HG03196 (cell line): ENCODE measurements around the gene KRTAP4-16.
"Not testable (repeated sequence)": the region's sequence is repeated elsewhere in the genome, so short reads cannot be mapped to it uniquely, and the experiment has no call there.

ENCODE experiments used
- ATAC-seq: cut with Tn5 transposase; IDR thresholded peaks from one replicate; pipeline ENCODE4 v1.9.1; 2021; ENCODE audit not compliant: unreplicated experiment

KRTAP4-16 gene

DNA sequence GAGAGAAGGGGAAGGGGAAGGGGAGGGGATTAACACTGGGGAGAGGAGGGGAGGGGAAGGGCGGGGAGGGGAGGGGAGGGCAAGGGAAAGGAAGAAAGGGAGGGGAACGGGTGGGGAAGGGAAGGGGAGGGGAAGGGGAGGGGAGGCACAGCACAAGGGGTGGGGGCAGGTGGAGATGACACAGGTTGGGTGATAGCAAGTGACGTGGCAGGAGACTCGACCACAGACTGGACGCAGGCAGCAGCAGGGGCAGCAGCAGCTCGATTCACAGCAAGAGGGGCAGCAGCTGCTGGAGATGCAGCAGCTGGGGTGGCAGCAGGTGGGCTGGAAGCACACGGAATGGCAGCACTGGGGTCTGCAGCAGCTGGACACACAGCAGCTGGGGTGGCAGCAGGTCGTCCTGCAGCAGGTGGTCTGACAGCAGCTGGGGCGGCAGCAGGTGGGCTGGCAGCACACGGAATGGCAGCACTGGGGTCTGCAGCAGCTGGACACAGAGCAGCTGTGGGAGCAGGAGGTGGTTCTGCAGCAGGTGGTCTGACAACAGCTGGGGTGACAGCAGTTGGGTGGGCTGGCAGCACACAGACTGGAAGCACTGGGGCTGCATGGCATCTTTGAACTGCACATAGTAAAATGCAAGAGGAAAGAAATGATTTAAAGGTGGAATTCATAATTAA, at the start of gene KRTAP4-16:
TSS of gene KRTAP4-16 (minus strand) at position 624 of the 674 bp plus-strand sequence. CDS start at position 624, 0 bp downstream.
- no peak for ATAC-seq

DNA sequence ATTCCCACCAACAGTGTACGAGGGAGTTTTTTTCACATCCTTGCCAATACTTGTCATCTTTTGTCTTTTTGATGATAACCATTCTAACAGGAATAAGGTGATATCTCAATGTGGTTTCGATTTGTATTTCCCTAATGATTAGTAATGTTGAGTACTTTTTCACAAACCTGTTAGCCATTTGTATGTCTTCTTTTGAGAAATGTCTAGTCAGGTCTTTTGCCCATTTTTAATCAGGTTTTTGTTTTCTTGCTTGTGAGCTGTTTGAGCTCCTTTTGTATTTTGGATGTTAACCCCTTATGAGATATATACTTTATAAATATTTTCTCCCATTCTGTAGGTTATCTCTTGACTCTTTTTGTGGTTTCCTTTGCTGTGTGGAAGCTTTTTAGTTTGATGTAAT, 49.5 kb upstream of the KRTAP4-16 start:
- no peak for ATAC-seq

DNA sequence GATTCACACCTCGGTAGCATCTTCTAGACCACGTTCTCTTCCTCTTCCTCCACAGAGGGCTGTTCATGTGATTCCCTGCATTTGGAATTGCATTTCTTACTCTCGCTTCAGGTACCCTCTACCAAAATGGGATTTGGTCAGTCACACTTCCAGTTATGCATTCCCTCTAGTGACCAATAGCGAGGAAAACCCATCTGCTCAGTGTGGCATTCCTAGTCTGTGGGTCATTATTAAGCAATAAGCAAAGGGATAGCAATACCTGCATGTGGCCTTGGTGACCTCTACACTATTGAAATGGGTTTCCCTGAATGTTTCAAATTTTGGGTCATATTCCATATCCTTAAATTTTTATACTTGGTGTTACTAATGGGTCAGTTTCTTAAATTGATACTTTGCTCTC, 48.0 kb upstream of the KRTAP4-16 start:
- ATAC-seq, result no peak

DNA sequence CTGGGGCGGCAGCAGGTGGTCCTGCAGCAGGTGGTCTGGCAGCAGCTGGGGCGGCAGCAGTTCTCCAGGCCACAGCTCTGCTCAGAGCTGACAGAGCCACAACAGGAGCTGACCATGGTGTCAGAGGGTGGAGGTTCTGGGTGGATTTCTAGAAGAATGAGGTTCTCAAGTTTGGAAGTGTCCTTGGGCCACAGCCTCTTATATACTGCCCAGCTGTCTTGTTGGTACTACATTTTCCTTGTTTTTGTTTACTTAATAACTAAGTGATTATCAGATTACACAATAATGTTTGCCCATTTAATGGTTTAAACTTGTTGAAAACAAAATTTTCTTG, 47.6 kb upstream of the KRTAP4-16 start, which contains the start of gene KRTAP4-5:
TSS of gene KRTAP4-5 (minus strand) at position 174 of the 334 bp plus-strand sequence. CDS start at position 116, 58 bp downstream.
- no peak for ATAC-seq

DNA sequence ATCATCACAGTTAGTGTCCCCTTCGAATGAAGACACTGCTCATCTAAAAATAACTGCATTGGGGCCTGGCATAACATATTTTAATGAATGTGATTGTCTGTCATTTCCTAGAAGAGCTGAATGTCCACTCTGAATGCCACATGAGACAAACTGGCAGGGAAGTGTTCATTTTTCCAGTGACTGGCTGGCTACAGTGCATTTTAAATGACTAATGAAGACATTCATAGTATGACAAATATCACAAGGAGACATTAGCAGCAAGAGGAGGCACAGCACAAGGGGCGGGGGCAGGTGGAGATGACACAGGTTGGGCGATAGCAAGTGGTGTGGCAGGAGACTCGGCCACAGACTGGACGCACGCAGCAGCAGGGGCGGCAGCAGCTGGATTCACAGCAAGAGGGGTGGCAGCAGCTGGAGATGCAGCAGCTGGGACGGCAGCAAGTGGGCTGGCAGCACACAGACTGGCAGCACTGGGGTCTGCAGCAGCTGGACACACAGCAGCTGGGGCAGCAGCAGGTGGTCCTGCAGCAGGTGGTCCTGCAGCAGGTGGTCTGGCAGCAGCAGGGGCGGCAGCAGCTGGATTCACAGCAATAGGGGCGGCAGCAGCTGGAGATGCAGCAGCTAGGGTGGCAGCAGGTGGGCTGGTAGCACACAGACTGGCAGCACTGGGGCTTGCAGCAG, 47.1 kb upstream of the KRTAP4-16 start:
- ATAC-seq, result not testable (repeated sequence)

DNA sequence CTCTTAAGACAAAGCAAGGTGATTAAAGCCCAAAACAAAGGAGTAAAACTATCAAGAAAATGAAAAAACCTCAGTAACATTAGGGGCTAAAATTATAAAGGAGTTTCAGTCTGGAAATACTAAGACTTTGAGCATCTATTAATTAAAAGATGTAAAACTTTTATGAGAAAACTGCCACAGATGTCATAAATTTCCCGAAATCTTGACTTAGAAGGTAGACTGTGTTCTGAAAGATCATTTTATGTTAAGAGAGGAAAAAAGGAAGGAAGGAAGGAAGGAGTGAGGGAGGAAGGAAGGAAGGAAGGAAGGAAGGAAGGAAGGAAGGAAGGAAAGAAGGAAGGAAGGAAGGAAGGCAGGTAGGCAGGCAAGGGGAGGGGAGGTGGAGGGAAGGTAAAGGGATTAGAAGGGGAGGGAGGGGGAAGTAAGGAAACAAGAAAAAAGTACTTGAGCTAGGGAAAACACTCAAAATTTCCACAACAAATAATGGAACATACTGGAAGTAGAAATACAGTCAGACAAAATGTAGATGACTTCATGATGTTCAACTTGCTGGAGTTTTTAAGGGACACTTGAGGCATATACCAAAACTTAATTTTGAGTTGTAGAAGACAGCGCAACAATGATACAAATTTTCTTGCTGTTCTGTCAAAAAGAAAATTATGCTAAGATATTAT, 45.7 kb upstream of the KRTAP4-16 start:
- ATAC-seq, result no peak

DNA sequence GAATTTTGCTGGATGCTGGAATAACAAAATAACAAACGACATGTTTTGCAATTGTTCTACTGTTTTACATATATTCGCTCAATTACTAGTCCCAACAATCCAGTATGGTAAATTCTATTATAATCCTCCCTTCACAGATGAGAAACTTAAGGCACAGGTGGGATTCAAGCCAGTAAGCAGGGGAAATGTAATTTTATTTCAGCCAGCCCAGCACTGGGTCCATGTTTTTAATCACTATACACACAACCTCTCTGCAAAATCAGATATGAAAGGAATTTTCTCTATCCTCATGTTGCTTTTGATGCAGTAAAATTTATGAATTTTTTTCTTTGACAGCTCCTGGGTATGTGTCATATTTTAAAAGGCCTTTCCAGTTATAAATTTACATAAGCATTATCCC, 43.3 kb upstream of the KRTAP4-16 start:
- no peak for ATAC-seq

DNA sequence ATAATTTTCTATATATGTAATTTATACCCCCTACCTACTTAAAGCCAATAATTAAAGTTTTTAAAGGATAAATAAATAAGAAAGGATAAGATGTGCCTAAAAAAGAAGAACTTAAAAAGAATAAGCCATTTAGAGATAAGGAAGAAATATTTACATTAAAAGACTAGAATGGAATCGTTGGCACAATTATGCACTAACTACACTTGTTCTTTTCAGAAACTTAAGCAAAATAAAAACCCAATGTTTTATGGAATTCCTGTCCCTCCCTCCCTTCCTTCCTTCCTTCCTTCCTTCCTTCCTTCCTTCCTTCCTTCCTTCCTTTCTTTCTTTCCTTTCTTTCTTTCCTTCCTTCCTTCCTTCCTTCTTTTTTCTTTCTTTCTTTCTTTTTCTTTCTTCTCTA, 42.8 kb upstream of the KRTAP4-16 start:
- ATAC-seq, result no peak

DNA sequence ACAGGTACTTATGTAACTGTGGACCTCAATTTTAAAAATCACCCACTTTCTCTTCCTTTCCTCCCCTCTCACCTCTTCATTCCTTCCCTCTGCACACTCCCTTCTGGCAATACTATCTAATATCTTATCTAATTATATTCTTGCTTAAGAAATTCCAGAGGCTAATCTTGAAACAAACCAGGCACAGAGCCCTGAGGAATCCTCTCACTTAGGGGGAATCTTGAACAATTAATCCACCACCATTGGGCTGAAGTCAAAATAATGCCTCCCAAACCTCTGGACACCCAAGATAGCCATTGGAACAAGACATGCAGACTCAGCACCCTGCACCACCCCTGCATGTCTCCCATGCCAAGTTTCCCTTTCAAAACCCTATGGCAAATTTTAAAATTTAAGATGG, 39.4 kb upstream of the KRTAP4-16 start:
- no peak for ATAC-seq

DNA sequence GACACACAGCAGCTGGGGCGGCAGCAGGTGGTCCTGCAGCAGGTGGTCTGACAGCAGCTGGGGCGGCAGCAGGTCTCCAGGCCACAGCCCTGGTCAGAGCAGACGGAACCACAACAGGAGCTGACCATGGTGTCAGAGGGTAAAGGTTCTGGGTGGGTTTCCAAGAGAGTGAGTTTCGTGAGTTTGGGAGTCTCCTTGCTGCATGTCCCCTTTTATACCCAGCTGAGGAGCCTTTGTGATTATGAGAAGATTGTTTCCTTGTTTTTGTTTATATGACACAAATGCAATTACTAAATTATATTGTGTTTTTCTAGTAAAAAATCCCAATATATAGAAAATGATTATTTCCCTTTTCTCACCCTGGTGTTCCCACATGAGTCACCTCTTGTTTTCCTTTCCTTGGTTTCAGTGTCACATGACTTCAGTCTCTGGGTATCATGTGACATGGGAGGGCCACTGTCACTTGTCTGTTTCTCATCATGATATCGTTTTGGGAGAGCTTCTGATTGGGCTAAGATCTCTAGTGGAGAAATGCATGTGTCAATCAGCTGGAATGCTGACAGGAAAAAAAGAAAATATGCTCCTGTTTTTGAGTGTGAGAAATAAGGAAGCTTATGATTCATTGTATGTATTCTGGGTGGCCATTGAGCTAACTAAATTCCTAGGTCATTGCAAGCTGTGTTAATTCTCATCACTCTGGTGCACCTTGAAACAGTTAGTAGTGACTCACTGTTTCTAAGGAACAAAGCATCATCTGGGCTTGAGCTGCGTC, 38.5 kb upstream of the KRTAP4-16 start, which contains the start of gene KRTAP4-6:
TSS of gene KRTAP4-6 (minus strand) at position 185 of the 772 bp plus-strand sequence. CDS start at position 128, 57 bp downstream.
- ATAC-seq, result no peak

DNA sequence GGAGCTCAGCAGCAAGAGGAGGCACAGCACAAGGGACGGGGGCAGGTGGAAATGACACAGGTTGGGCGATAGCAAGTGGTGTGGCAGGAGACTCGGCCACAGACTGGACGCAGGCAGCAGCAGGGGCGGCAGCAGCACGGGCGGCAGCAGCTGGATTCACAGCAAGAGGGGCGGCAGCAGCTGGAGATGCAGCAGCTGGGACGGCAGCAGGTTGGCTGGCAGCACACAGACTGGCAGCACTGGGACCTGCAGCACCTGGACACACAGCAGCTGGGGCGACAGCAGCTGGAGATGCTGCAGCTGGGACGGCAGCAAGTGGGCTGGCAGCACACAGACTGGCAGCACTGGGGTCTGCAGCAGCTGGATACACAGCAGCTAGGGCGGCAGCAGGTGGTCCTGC, 37.9 kb upstream of the KRTAP4-16 start:
- ATAC-seq, result not testable (repeated sequence)

DNA sequence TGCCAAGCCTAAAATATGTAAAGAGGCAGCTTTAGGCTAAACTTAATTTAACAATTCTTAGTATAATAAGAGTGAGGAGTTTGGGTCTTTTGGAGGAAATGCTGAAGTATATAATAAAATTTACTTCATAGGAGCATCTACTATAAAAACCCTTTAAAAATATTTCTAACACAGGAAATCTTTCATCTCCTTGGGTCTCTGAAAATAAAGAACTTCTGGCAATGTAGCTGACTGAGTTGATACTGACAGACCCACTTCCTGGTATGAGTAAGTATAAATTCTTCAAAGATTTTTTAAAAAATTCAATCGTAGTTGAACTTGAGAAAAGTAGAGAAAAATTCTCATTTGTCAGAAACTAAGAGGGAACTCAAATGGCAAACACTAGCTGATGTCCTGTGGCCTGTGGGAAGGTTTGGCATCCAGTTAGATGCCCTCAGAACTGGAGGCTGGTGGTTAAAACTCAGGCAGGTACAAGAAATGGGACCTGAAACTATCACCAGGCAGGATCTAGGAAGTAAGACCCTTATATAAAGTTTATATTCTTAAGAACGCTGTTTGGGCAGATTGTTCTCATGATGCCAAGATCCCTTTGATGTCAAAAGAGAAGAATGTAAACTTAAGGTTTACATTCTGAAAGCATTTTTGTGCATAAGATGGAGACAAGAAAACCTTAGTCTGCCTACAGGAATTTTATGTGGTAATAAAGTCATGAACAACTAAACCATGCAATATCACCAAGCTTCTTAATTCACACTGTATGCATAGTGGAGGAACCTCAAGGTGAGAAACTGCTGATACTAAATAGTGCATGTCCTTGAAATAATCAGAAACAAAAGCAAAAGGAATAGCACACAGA, 32.1 kb upstream of the KRTAP4-16 start:
- no peak for ATAC-seq

DNA sequence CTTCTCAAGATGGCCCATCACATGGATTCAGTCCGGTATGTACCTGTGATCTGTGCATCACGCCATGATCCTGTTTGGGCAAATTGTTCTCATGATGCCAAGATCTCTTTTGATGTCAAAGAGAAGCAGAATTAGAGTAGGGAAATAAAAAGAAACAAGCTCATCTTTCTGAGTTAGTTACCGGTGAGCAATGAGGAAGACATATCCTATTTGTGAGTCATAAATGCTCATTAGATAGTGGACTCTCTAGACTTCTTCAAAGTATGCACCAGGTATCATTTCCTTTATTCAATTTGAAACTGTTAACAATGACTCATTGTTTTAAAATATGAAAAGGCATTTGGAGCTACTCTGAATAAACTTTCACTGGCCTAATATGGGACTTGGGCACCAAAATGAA, 30.0 kb upstream of the KRTAP4-16 start:
- ATAC-seq, result no peak

DNA sequence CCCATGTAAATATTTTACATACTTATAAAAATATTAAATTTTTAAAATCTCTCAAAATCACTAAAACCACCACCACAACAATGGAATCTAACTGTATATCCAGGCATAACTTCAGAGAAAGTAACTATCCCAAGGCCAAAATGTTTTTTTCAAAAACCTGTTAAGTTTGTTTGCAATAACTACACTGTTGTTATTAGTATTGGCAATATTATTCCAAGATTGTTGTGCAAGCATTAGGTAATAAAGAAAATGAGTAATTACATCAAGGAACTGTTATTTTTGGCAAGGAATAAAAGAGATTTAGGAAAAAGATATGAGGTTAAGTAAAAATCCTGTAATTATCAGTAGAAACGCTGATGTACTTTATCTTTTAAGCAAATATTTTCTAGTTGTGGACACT, 25.4 kb upstream of the KRTAP4-16 start:
- no peak for ATAC-seq

DNA sequence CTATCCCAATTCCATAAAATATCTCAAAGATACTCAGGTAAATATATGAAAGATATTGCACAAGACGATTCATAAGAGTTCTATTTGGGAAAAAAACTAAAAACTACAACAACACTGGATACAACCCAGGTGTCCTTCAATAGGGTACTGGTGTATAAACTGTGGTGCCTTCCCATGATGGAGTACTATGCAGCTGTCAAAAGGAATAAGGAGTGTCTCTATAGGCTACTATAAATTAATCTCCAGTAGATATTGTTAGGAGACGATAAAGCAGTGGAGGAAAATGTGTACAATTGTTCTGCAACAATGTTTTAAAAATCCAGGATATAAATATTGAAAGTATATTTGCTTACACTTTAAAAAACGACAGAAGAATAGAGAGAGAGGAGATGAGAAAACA, 24.4 kb upstream of the KRTAP4-16 start:
- ATAC-seq, result no peak

DNA sequence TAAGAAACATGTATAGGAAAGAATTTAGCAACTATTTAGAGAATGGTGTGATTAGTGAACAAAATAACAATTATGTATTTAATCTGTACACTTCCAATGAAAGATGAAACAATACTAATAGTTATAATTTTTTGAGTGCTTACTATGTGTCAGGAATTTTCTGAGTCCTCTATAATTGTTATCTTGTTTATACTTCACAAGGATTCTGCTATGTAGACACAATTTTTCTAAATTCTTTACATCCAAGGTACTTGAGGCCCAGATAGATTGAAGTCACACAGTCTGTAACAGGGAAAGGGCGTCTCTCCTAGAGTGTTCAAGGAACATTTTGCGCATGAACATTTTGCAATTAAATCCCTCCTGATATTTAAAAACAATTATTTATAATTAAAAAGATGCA, 23.1 kb upstream of the KRTAP4-16 start:
- no peak for ATAC-seq

DNA sequence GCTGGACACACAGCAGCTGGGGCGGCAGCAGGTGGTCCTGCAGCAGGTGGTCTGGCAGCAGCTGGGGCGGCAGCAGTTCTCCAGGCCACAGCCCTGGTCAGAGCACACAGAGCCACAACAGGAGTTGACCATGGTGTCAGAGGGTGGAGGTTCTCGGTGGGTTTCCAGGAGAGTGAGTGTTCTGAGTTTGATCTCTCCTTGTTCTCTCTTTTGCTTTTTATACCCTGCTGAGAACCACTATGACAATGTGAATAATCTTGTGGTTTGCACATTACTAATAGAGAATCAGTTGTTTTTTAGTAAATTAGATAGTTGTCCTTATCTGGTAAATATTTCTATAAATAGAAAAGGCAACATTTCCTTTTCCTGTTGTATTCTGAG, 22.0 kb upstream of the KRTAP4-16 start, which contains the start of gene KRTAP4-12:
TSS of gene KRTAP4-12 (minus strand) at position 192 of the 381 bp plus-strand sequence. CDS start at position 132, 60 bp downstream.
- not testable (repeated sequence) for ATAC-seq

DNA sequence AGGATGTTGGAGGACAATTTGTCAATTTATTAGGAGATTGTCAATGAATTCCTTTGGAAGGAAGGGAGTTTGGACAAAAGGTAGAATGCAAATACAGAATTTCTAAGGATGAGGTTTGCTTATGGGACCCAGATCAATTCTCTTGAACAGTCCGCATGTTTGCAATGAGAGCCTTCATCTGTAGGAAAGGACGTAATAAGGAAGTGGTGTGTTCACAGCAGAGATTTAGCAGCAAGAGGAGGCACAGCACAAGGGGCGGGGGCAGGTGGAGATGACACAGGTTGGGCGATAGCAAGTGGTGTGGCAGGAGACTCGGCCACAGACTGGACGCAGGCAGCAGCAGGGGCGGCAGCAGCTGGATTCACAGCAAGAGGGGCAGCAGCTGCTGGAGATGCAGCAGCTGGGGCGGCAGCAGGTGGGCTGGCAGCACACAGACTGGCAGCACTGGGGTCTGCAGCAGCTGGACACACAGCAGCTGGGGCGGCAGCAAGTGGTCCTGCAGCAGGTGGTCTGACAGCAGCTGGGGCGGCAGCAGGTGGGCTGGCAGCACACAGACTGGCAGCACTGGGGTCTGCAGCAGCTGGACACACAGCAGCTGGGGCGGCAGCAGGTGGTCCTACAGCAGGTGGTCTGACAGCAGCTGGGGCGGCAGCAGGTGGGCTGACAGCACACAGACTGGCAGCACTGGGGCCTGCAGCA, 21.4 kb upstream of the KRTAP4-16 start:
- ATAC-seq, result not testable (repeated sequence)

DNA sequence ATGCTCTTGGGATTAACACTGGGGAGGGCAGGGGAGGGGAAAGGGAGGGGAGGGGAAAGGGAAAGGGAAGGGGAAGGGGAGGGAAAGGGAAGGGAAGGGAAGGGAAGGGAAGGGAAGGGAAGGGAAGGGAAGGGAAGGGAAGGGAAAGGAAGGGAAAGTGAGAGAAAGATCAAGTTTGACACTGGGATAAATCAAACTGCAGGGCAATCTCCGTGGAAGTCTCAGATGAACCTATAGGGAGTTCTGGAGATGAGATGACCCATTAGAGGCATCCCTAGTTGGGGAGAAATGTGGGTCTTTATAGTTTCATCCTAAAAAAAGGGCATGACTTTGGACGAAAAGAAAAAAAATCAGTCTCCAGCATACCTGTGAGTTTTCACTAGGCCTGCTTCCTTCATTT, 19.7 kb upstream of the KRTAP4-16 start:
- no peak for ATAC-seq
